GM19240 (cell line): ENCODE results near the gene LPP.

ENCODE experiments used
- DNase-seq: peaks from one replicate; pipeline ENCODE4 v3.0.0; 2011; ENCODE audit warnings: low spot score; ENCODE audit not compliant: insufficient read length

The LPP gene

GRCh38 chr3:188664795-188665194 is 510.8 kb downstream of the LPP start:
- DNase-seq, result no peak

DNA sequence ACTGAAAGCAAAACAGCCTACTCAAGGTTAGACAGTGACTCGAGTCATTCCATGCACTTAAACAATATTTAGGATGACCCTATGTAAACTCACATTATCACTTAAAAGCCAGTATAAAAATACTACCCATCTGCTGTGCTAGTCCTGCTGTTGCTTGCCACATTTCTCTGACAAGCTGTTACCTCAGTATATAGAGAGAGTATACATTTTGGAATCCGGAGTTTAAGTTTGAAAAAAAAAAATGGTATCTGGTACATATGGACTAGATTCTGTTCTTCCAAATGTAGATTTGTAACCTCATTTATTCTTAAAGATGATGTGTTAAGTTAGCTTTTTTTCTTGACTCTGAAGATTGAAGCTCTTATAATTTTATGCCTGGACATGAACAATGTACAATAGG is 514.0 kb downstream of the LPP start:
- no peak for DNase-seq

GRCh38 chr3:188670446-188670845 is 516.5 kb downstream of the LPP start:
- no peak for DNase-seq

DNA sequence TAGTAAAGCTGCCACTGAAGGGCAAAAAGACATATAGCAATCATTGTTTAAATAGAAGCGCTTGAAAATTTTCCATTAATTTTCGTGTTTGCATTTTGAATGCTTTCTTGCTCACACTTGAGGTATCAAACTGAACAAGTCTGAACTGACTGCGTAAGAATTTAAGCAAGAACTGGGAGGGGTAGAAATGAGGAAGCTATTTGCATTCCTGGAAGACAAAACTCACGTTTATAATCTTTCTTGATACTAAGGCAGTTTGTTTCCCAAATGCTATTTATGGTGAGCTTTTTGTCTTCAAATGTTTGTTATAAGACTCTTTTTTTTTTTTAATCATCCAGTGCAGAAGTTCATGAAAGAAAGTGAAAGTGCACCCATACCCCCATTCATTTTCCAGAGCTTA is 518.0 kb downstream of the LPP start:
- no peak for DNase-seq

GRCh38 chr3:188672840-188673239 is 518.9 kb downstream of the LPP start:
- no peak for DNase-seq

GRCh38 chr3:188673646-188674186 is 519.8 kb downstream of the LPP start:
- no peak for DNase-seq

GRCh38 chr3:188674595-188674994 is 520.6 kb downstream of the LPP start:
- DNase-seq, result no peak

GRCh38 chr3:188677344-188677743 is 523.4 kb downstream of the LPP start:
- DNase-seq, result no peak

- no peak for DNase-seq
Measured at GRCh38 chr3:188680189-188680588, 526.2 kb downstream of the LPP start.

GRCh38 chr3:188680605-188681004 is 526.6 kb downstream of the LPP start:
- no peak for DNase-seq

DNA sequence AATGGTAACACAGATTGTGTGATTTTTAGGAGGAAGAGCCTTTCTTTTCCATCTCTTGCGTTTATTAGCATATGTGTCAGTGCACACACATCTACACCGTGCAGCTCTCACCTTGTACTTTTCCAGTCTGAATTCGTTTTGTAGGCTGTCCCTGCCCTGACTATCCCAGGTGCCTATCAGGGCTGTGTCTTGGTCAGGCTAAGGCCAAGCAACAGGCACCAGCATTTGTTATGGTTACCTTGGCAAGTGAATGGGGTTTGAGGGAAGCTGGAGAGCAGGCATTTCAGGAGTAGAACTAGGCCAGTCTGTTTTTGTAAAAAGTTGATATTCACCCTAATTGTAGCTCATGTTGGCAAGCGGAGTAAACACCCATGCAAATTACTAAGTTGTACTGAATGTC is 528.4 kb downstream of the LPP start:
- no peak for DNase-seq

- no peak for DNase-seq
Measured at GRCh38 chr3:188683032-188683521, 529.1 kb downstream of the LPP start.

DNA sequence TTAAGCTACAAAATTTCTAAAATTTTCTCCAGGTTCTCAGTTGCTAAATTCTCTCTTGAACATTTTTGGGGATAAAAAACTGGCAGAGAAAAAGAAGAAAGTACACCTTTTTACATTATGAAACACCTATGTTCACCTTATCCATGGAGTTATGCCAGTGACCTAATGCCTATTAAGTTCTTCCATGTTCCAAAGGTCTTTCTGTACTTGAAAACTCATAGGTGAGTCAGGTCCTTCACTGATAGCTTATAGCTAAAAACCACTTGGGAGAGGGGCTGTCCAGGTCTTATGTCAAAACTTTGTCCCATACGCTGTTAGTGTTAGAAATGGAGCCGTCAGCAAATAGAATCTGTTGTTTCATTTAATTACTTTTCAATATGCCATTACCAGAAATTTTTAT is 530.3 kb downstream of the LPP start:
- DNase-seq, result no peak

DNA sequence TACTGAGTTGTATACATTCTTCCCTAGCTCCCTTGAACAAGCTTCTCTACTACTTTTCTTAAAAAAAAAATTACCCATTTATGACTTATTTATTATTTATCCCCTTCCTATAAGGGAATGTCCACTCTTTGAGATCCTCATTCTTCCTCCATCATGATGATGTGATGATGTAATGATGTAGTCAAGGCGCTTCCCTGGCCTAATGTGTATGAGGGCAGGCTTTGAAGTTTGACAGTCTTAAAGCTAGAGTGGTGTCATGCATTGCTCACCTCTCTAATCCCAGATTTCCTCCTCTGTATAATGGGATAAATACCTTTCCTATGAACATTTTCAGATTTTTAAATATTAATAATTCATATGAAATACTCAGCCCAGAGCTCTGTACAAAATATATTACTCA is 531.8 kb downstream of the LPP start:
- no peak for DNase-seq

DNA sequence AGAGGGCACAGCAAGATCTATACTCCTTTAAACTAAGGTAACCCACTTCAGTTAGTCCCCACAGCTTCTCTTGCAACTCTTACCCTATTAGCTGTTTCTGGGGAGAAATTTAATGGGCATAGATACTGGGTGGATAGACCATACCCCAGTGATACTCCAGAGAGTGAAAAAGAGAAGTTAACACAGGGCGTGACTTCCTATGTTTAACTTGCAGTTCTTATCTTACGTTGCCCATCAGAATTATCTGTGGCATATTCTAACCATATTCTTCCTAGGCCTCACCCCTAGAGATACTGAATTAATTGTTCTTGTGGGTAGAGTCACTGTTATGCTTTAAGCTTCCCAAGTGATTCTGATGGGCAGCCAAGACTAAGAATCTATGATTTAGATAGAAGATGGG is 532.4 kb downstream of the LPP start:
- DNase-seq, result no peak

- no peak for DNase-seq
Measured at GRCh38 chr3:188687389-188687788, 533.4 kb downstream of the LPP start.

- no peak for DNase-seq
Measured at GRCh38 chr3:188689101-188689574, 535.2 kb downstream of the LPP start.

- DNase-seq, result no peak
Measured at GRCh38 chr3:188690064-188690463, 536.1 kb downstream of the LPP start.

DNA sequence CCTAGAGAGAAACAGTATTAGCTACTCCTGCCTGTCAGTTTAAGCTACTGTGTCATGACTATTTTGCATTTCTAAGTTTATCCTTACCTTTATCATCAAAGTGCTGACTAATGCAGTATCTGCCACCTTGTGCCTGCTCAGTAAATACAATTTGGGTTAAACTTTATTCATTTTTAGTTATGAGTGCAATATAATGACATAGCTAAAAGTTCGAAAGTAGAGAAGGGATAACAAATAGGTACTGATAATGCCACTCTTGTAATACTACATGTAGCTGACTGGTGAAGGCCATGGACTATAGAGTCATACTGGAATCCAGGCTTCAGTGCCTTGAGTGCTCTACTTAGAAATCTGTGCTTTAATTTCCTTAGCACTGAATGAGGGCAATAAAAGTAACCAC is 537.0 kb downstream of the LPP start:
- no peak for DNase-seq

GRCh38 chr3:188691665-188692064 is 537.7 kb downstream of the LPP start:
- DNase-seq, result no peak

DNA sequence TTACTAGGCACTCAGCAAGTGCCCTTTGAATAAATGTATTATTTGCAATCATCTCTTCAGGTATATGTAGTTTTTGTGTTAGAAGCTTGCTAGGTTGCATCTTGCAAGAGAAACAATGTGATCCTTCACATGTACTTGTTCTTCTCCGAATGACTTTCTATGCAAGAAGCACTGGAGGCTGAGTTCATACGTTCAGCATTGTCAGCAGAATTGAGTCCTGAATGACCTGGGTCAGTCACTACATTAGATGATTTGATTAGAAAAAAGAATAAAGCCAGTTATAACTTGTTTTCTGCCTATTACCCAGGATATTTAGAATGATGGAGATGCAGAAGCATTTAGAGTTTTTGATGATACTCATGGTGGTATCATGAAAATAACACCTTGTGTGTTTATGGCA is 538.7 kb downstream of the LPP start:
- no peak for DNase-seq

DNA sequence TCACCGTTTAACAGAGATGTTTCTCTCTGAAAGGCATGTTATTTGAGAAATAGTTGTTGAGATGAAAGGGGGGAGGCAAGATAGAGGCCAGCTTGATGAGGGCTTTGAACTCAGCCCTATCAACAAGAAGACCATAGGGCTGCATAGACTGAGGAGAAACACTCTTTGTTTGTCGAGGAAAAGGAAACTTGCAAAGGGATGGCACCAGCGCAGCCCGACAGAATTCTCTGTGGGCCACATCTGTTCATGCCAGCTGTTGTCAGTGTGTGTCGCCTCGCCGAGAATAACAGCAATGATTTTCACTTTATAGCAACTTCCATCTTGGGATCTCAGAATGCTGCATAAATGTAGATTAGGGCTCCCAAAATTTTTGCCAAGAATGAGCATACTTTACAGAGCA is 539.5 kb downstream of the LPP start:
- no peak for DNase-seq

GRCh38 chr3:188695241-188695640 is 541.3 kb downstream of the LPP start:
- DNase-seq, result no peak

GRCh38 chr3:188697127-188697526 is 543.2 kb downstream of the LPP start:
- no peak for DNase-seq
